HepG2 (cell line): ENCODE results near the gene AMTN. TPM values are rescaled to one million over a fixed set of nuclear protein-coding genes. Genes with fewer than 3 reads are reported as not detected.

Source experiments
- ATAC-seq: fragments of 200-7000 bp; cut with Tn5 transposase; 3 replicates; pipeline ENCODE4 v1.9.1; 2020; ENCODE audit warnings: mild to moderate bottlenecking, moderate library complexity
- BruUV-seq: library from RNA; stranded (reverse); fragments of 400-500 nt; replicated peaks from 2 replicates; lab custom pipeline; 2021; lab: Mats Ljungman, UMichigan
- CTCF ChIA-PET: fragments of 300-600 bp; formaldehyde crosslinking; extraction: SDS; loops from one replicate; lab custom pipeline; 2021; ENCODE audit warnings: low total read pairs, inconsistent platforms, low intra/inter-chr PET ratio; lab: Yijun Ruan, JAX
- POLR2A ChIA-PET: fragments of 350-600 bp; sonication (Branson Sonifier 250); formaldehyde crosslinking; loops from one replicate; lab custom pipeline; 2020; ENCODE audit warnings: antibody characterized with exemption, inconsistent platforms; lab: Yijun Ruan, JAX
- DNase-seq: peaks from one replicate; pipeline ENCODE4 v3.0.0-alpha.2; 2015; ENCODE audit warnings: low spot score
- FAIRE-seq: peaks from 3 replicates; lab custom pipeline; 2011; peaks lifted over from hg19 to GRCh38; lab: Jason Lieb, UNC
- H2AFZ ChIP-seq: one replicate; pipeline ENCODE4 v1.6.1; 2011; ENCODE audit warnings: low read length, inconsistent platforms
- H3K27ac ChIP-seq: fragments of 300-600 bp; 3 replicates; pipeline ENCODE4 v1.8.0; 2011; ENCODE audit warnings: mixed run types, mild to moderate bottlenecking, mixed read lengths, low read length, inconsistent platforms; ENCODE audit not compliant: insufficient read depth; ENCODE audit errors: extremely low read length
- H3K27me3 ChIP-seq, 2 experiments: fragments of 200-600 bp in 1 of 2; 2 replicates in 1 of 2; 3 replicates in 1 of 2; pipeline versions ENCODE4 v1.6.0 to v1.8.0; 2011; ENCODE audit warnings: low read length in 2 of 2, mild to moderate bottlenecking in 2 of 2, moderate library complexity in 2 of 2, inconsistent platforms in 1 of 2; ENCODE audit not compliant: insufficient read depth in 2 of 2, control insufficient read depth in 1 of 2
- H3K36me3 ChIP-seq, 2 experiments: fragments of 200-600 bp in 1 of 2; replicated peaks in 1 of 2; 2 replicates in 1 of 2; 3 replicates in 1 of 2; pipeline versions ENCODE4 v1.5.1 to v1.8.0; 2011; ENCODE audit warnings: low read length in 2 of 2, inconsistent platforms in 1 of 2; ENCODE audit not compliant: insufficient read depth in 2 of 2, control insufficient read depth in 1 of 2
- H3K4me1 ChIP-seq: 2 replicates; pipeline ENCODE4 v1.5.1; 2012; ENCODE audit warnings: low read length, inconsistent platforms; ENCODE audit not compliant: insufficient read depth
- H3K4me2 ChIP-seq: 2 replicates; pipeline ENCODE4 v1.6.0; 2011; ENCODE audit warnings: low read depth, low read length, inconsistent platforms
- H3K4me3 ChIP-seq, 3 experiments: fragments of 200-600 bp in 1 of 3; sonication (generic), shearing (Covaris generic) in 1 of 3; replicated peaks in 1 of 3; 2 replicates each; pipeline ENCODE4 v1.5.1; 2011 to 2016; ENCODE audit warnings: low read length in 3 of 3, inconsistent platforms in 2 of 3, low read depth in 2 of 3, mild to moderate bottlenecking in 2 of 3, control low read depth in 1 of 3, mixed read lengths in 1 of 3; ENCODE audit not compliant: insufficient read depth in 1 of 3
- H3K79me2 ChIP-seq: one replicate; pipeline ENCODE4 v1.6.1; 2011; ENCODE audit warnings: low read length, inconsistent platforms; ENCODE audit not compliant: insufficient read depth
- H3K9ac ChIP-seq: 2 replicates; pipeline ENCODE4 v1.6.0; 2011; ENCODE audit warnings: mild to moderate bottlenecking, low read depth, low read length, inconsistent platforms; ENCODE audit not compliant: insufficient read depth
- H3K9me3 ChIP-seq: 2 replicates; pipeline ENCODE4 v1.5.1; 2012; ENCODE audit warnings: mild to moderate bottlenecking, low read length
- H4K20me1 ChIP-seq: 2 replicates; pipeline ENCODE4 v1.6.0; 2011; ENCODE audit warnings: inconsistent platforms, mild to moderate bottlenecking, low read length, moderate library complexity; ENCODE audit not compliant: insufficient read depth
- CEBPB ChIP-seq: IDR thresholded peaks from 2 replicates; pipeline ENCODE4 v1.6.1; 2011; ENCODE audit warnings: low read depth, low read length, improper control_type of control experiment, borderline replicate concordance
- HNF4G ChIP-seq, 2 experiments: sonication (generic) in 1 of 2; formaldehyde crosslinking in 1 of 2; IDR thresholded peaks; 2 replicates each; pipeline versions ENCODE4 v1.4.0 to v1.6.1; 2011 to 2020; ENCODE audit warnings: borderline replicate concordance in 2 of 2, low read depth in 2 of 2, mild to moderate bottlenecking in 2 of 2, low read length in 1 of 2, missing genetic modification reagents in 1 of 2, moderate library complexity in 1 of 2
- KDM5B ChIP-seq: sonication (generic); formaldehyde crosslinking; IDR thresholded peaks from 2 replicates; pipeline ENCODE4 v1.4.0; 2020; ENCODE audit warnings: missing genetic modification reagents, mild to moderate bottlenecking, borderline replicate concordance
- KLF11 ChIP-seq: IDR thresholded peaks from 2 replicates; pipeline ENCODE4 v1.6.1; 2016; ENCODE audit warnings: missing compliant biosample characterization
- MTF2 ChIP-seq: sonication (generic); formaldehyde crosslinking; IDR thresholded peaks from 2 replicates; pipeline ENCODE4 v1.5.0; 2020; ENCODE audit warnings: missing genetic modification reagents, borderline replicate concordance
- U2AF1 ChIP-seq: fragments of 200-400 bp; formaldehyde crosslinking; optimal IDR thresholded peaks from 2 replicates; pipeline ENCODE3; 2017; ENCODE audit warnings: mild to moderate bottlenecking, low read depth, low read length
- ZC3H4 ChIP-seq: sonication (generic); formaldehyde crosslinking; IDR thresholded peaks from 2 replicates; pipeline ENCODE4 v1.4.0; 2020; ENCODE audit warnings: missing genetic modification reagents, borderline replicate concordance
- ZNF274 ChIP-seq: sonication (generic); formaldehyde crosslinking; IDR thresholded peaks from 2 replicates; pipeline ENCODE4 v1.5.1; 2020; ENCODE audit warnings: mild to moderate bottlenecking, missing genetic modification reagents
- ZNF501 ChIP-seq: sonication (generic); formaldehyde crosslinking; IDR thresholded peaks from 2 replicates; pipeline ENCODE4 v1.5.1; 2020; ENCODE audit warnings: mild to moderate bottlenecking, moderate library complexity, missing genetic modification reagents
- ZNF652 ChIP-seq: IDR thresholded peaks from 2 replicates; pipeline ENCODE4 v1.6.1; 2016; ENCODE audit warnings: low read depth, borderline replicate concordance
- ZNF766 ChIP-seq: sonication (generic); formaldehyde crosslinking; IDR thresholded peaks from 2 replicates; pipeline ENCODE4 v1.5.0; 2020; ENCODE audit warnings: missing genetic modification reagents, borderline replicate concordance
- ZNF768 ChIP-seq: sonication (generic); formaldehyde crosslinking; IDR thresholded peaks from 2 replicates; pipeline ENCODE4 v1.4.0; 2020; ENCODE audit warnings: missing genetic modification reagents
- WGBS: methylation state at CpG from one replicate; pipeline ENCODE4 v1.1.6; 2017; ENCODE audit warnings: low lambda C conversion rate; 5-methylcytosine and 5-hydroxymethylcytosine counted together
- in situ Hi-C: cut with HindIII; loops from 2 replicates; pipeline ENCODE4 v1.10.0; 2017; ENCODE audit warnings: low pct_unique_long_range_greater_than_20kb; ENCODE audit not compliant: extremely low pct_ligation_motif_present
- intact Hi-C: fragments of 100-400 bp; cut with micrococcal nuclease; formaldehyde crosslinking; loops from one replicate; pipeline ENCODE4 v1.10.0; 2022; ENCODE audit not compliant: unreplicated experiment
- polyA plus RNA-seq, 8 experiments: library from polyadenylated mRNA; depleted of rRNA in 3 of 8; stranded (reverse) in 7 of 8; unstranded in 1 of 8; fragments of >200 nt; fragmentation: Illumina TruSeq in 4 of 8; extraction: Trizol in 4 of 8; gene quantifications; 2 replicates each; pipeline versions ENCODE4 v1.2.1 to v1.2.3, GENCODE V29; 2011 to 2016; ENCODE audit warnings: low read depth in 4 of 8, missing spikeins in 1 of 8, mixed read lengths in 1 of 8; ENCODE audit not compliant: insufficient read depth in 1 of 8
- total RNA-seq, 5 experiments: library from RNA; depleted of rRNA; stranded (reverse); fragments of >200 nt; fragmentation: Illumina TruSeq; extraction: Trizol; gene quantifications; 2 replicates each; pipeline ENCODE4 v1.2.3, GENCODE V29; 2016; ENCODE audit warnings: low read depth in 1 of 5

The AMTN gene
- total and polyA plus RNA-seq, 2 of the 13 experiments (the other 11 are each of a cell fraction or from before 2014, with no cell fraction given), result 0.15 TPM; not detected in 1

DNA sequence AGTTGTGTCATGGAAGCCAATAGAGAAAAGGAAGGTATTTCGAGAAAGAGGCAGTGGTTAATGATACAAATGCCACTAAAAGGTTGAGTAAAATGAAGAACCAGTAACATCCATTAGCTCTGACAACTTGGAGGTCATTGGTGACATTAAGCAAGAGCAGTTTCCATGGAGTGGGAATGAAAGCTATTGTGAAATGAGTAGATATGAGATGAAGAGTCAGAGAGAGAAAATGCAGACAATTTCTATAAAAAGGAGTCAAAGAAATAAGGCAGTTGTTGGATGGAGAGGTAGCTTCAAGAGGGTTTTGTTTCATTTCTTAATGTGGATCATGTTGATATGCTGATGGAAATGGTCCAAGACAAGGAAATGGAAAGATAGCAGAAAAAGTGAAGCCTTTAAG lies 9.6 kb upstream of the AMTN start:
- CTCF ChIA-PET, result no interaction called here
- intact Hi-C loops, result no loop called here
- H3K4me3 ChIP-seq, result no peak overlapping the region
- no peaks in the 10 kb centered on the region for H3K36me3 ChIP-seq
- peak; percentile 1 for DNase-seq
- no TSS peak for BruUV-seq
- ATAC-seq, result no peak
- no peak for TF ChIP-seq KDM5B (CRISPR knock-in tag)
- TF ChIP-seq CEBPB, result peak; percentile 34; the same call in 1 of the 2 replicates
- peaks cover 0 to 5% of the 10 kb centered on the region in 2 experiments; a peak in 2 of 5 replicates for H3K27me3 ChIP-seq
- H3K79me2 ChIP-seq, result no peaks in the 10 kb centered on the region
- in situ Hi-C loops, result loop anchor here (5.0 to 25.0 kb wide), 2 partner anchors 612 to 822 kb away; no protein-coding TSS in a partner anchor
- H2AFZ ChIP-seq, result no peak overlapping the region
- no peak overlapping the region for H3K27ac ChIP-seq
- FAIRE-seq, result no peak
- H3K9me3 ChIP-seq, result no peaks in the 10 kb centered on the region
- H3K9ac ChIP-seq, result no peak overlapping the region
- WGBS, result 6% methylated on average over 1 of the region's 1 CpG
- no peaks in the 10 kb centered on the region for H3K4me1 ChIP-seq
- no peak overlapping the region for H3K4me2 ChIP-seq
- POLR2A ChIA-PET, result no interaction called here
- no peaks in the 10 kb centered on the region for H4K20me1 ChIP-seq

DNA sequence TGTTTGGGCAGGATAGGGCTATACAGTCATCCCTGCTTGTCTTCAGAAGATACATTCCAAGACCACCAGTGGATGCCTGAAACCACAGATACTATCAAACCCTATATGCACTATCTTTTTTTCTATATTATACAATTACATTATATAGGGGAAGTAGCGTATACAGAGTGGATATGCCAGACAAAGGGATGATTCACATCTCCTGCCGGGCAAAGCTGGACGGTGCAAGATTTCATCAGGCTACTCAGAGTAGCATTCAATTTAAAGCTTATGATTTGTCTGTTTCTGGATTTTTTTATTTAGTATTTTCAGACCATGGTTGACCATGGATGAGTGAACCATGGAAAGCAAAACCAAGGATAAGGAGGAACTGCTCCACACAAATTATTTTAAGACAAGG lies 7.0 kb upstream of the AMTN start:
- no TSS peak for BruUV-seq
- no peak overlapping the region for H3K4me2 ChIP-seq
- ATAC-seq, result no peak
- no peak overlapping the region for H2AFZ ChIP-seq
- no peak overlapping the region for H3K9ac ChIP-seq
- intact Hi-C loops, result no loop called here
- 41% methylated on average over 3 of the region's 3 CpGs for WGBS
- no peaks in the 10 kb centered on the region for H4K20me1 ChIP-seq
- H3K4me1 ChIP-seq, result no peaks in the 10 kb centered on the region
- H3K36me3 ChIP-seq, result no peaks in the 10 kb centered on the region
- DNase-seq, result no peak
- in situ Hi-C loops, result loop anchor here (25.0 kb wide), 1 partner anchor 824 kb away; no protein-coding TSS in a partner anchor
- peaks cover 0 to 5% of the 10 kb centered on the region in 2 experiments; a peak in 2 of 5 replicates for H3K27me3 ChIP-seq
- no peaks in the 10 kb centered on the region for H3K9me3 ChIP-seq
- CTCF ChIA-PET, result no interaction called here
- POLR2A ChIA-PET, result no interaction called here
- no peaks in the 10 kb centered on the region for H3K79me2 ChIP-seq
- no peak for FAIRE-seq
- no peak overlapping the region for H3K4me3 ChIP-seq
- no peak overlapping the region for H3K27ac ChIP-seq
- TF ChIP-seq ZNF768 (CRISPR knock-in tag), result no peak
- TF ChIP-seq ZNF501 (CRISPR knock-in tag), result no peak
- TF ChIP-seq ZNF274, result no peak
- TF ChIP-seq KLF11 (CRISPR knock-in tag), result no peak
- TF ChIP-seq U2AF1, result no peak
- TF ChIP-seq ZNF652 (CRISPR knock-in tag), result no peak
- TF ChIP-seq HNF4G (IDR thresholded peaks at IDR 0.05; ENCODE audit: borderline replicate concordance, low read depth, low read length), result no peak
- TF ChIP-seq HNF4G (CRISPR knock-in tag; IDR thresholded peaks at IDR 0.05; ENCODE audit: borderline replicate concordance, low read depth), result no peak
- no peak for TF ChIP-seq ZC3H4
- no peak for TF ChIP-seq ZNF766 (CRISPR knock-in tag)
- no peak for TF ChIP-seq MTF2 (CRISPR knock-in tag)
- TF ChIP-seq, all 625 proteins: peak for 0
